Esophagus squamous epithelium (tissue), 4 donors: ENCODE results near the gene DNASE1L3.

Source experiments
- CTCF ChIP-seq, 6 experiments: fragments of 450-650 bp in 4 of 6; fragments of 200-600 bp in 2 of 6; sonication (generic) in 2 of 6; IDR thresholded peaks; one replicate each; pipeline ENCODE4 v1.5.1; 2016 to 2019; ENCODE audit warnings: antibody characterized with exemption in 6 of 6, mild to moderate bottlenecking in 4 of 6, moderate library complexity in 4 of 6
- POLR2A ChIP-seq, 4 donors: fragments of 450-650 bp; IDR thresholded peaks; one replicate each; pipeline ENCODE4 v1.6.1; 2017; ENCODE audit warnings: antibody characterized with exemption in 4 of 4, mild to moderate bottlenecking in 4 of 4, moderate library complexity in 3 of 4

- TF ChIP-seq CTCF (IDR thresholded peaks at IDR 0.05) (no peak), POLR2A (IDR thresholded peaks at IDR 0.05) (no peak)
Measured at GRCh38 chr3:58155838-58156237, 54.9 kb downstream of the DNASE1L3 start.
